ENCODE results near the gene CCS.

- TF ChIP-seq, protein P1, sequence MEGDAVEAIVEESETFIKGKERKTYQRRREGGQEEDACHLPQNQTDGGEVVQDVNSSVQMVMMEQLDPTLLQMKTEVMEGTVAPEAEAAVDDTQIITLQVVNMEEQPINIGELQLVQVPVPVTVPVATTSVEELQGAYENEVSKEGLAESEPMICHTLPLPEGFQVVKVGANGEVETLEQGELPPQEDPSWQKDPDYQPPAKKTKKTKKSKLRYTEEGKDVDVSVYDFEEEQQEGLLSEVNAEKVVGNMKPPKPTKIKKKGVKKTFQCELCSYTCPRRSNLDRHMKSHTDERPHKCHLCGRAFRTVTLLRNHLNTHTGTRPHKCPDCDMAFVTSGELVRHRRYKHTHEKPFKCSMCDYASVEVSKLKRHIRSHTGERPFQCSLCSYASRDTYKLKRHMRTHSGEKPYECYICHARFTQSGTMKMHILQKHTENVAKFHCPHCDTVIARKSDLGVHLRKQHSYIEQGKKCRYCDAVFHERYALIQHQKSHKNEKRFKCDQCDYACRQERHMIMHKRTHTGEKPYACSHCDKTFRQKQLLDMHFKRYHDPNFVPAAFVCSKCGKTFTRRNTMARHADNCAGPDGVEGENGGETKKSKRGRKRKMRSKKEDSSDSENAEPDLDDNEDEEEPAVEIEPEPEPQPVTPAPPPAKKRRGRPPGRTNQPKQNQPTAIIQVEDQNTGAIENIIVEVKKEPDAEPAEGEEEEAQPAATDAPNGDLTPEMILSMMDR (IDR thresholded peaks at IDR 0.05; ENCODE audit: low read depth, low read length, poor library complexity, severe bottlenecking): no peak
- no peak for TF ChIP-seq EZH2phosphoT487 (IDR thresholded peaks at IDR 0.05; ENCODE audit: borderline replicate concordance, low read length)
Observed at GRCh38 chr11:66604155-66604554, 11.2 kb downstream of the CCS start.
